ENCODE results near the gene ABL1.

Gene ABL1

GRCh38 chr9:130854835-130855234, 19.8 kb downstream of the ABL1 start:
- H3K4me1 ChIP-seq: no peaks in the 10 kb centered on the region
- DNase-seq: no peak
- H3K9me3 ChIP-seq: no peaks in the 10 kb centered on the region
- H3K36me3 ChIP-seq: peaks cover 39% of the 10 kb centered on the region
- H3K4me3 ChIP-seq (ENCODE audit: low read depth, low read length): no peak overlapping the region
- TF ChIP-seq CTCF (IDR thresholded peaks at IDR 0.05; ENCODE audit: low read depth, low read length): no peak
- no peaks in the 10 kb centered on the region for H3K27me3 ChIP-seq

- Histone ChIP-seq H3K4me3 (ENCODE audit: low read depth, low read length) (no peak overlapping the region), H3K4me1 (no peaks in the 10 kb centered on the region), H3K9me3 (no peaks in the 10 kb centered on the region), H3K36me3 (peaks cover 50% of the 10 kb centered on the region), H3K27me3 (no peaks in the 10 kb centered on the region)
- TF ChIP-seq CTCF (IDR thresholded peaks at IDR 0.05; ENCODE audit: low read depth, low read length): no peak
- no peak for DNase-seq
Measured at GRCh38 chr9:130856474-130856873, 21.4 kb downstream of the ABL1 start.

- no peak for TF ChIP-seq CTCF (IDR thresholded peaks at IDR 0.05; ENCODE audit: low read depth, low read length)
- no peaks in the 10 kb centered on the region for H3K4me1 ChIP-seq
- H3K4me3 ChIP-seq (ENCODE audit: low read depth, low read length): no peak overlapping the region
- no peaks in the 10 kb centered on the region for H3K9me3 ChIP-seq
- peaks cover 57% of the 10 kb centered on the region for H3K36me3 ChIP-seq
- no peak for DNase-seq
- H3K27me3 ChIP-seq: no peaks in the 10 kb centered on the region
Measured at GRCh38 chr9:130857864-130858738, 23.0 kb downstream of the ABL1 start.

GRCh38 chr9:130858739-130859705, 24.0 kb downstream of the ABL1 start:
- H3K9me3 ChIP-seq: no peaks in the 10 kb centered on the region
- peaks cover 62% of the 10 kb centered on the region for H3K36me3 ChIP-seq
- DNase-seq: no peak
- H3K4me3 ChIP-seq (ENCODE audit: low read depth, low read length): no peak overlapping the region
- H3K4me1 ChIP-seq: no peaks in the 10 kb centered on the region
- no peaks in the 10 kb centered on the region for H3K27me3 ChIP-seq
- TF ChIP-seq CTCF (IDR thresholded peaks at IDR 0.05; ENCODE audit: low read depth, low read length): no peak

GRCh38 chr9:130860458-130861316, 25.6 kb downstream of the ABL1 start:
- no peaks in the 10 kb centered on the region for H3K4me1 ChIP-seq
- no peak overlapping the region for H3K4me3 ChIP-seq (ENCODE audit: low read depth, low read length)
- peaks cover 54% of the 10 kb centered on the region for H3K36me3 ChIP-seq
- H3K27me3 ChIP-seq: no peaks in the 10 kb centered on the region
- H3K9me3 ChIP-seq: no peaks in the 10 kb centered on the region
- DNase-seq: no peak
- TF ChIP-seq CTCF (IDR thresholded peaks at IDR 0.05; ENCODE audit: low read depth, low read length): no peak

Measured in BE2C (cell line).